ENCODE measurements around the gene GGCX. TPM values are rescaled to one million over a fixed set of nuclear protein-coding genes. Genes with fewer than 3 reads are reported as not detected.
A peak's percentile ranks its signal among the peaks of the same experiment; 100 is the strongest.

The GGCX gene
- total and polyA plus RNA-seq, 2 of the 4 experiments (the other 2 are of a cell fraction): 35.0 to 39.4 TPM

DNA sequence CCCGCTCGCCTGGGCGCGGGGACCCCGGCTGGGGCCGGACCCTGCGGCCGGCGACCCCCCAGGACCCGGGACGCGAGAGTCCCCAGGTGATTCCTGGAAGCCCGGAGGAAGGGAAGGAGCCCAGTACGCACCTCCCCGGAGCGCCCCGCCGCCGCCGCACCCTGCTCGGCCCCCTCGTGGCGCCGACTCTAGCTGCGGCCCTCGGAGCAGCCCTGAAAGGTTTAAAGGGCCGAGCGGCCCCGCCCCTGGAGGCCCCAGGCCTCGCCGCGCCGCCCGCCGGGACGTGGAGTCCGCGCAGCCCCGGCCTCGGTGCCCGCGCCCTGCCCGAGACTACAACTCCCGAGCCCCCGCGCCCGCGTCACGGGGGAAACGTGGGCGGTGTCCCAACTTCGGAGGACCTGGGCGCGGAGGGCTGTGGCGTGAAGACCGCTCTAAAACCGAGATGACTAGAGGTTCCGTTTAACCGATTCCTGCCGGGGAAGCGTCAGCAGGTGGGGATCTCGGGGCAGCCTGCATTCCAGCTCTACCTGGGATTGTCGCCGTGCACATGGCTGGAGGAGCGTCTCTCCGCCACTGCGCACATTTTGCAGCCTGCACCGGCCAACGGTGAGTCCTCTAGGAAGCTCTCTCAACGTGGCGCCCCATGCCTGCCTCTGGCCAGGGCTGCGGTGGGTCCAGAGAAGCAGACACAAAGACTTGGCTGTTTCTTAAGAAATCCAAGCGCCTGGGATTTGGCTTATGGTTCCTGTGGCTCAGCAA lies 41.4 kb upstream of the GGCX start, which contains the start of gene TMEM150A:
TSS of gene TMEM150A (minus strand) at position 223 of the 759 bp plus-strand sequence. CDS start 750 bp downstream, outside the sequence.
- H2BK5ac ChIP-seq (ENCODE audit: low read depth, low read length, poor library complexity, severe bottlenecking): peak within 1 kb of the TSS; percentile 73
- H3K9ac ChIP-seq (ENCODE audit: low read depth, low read length): peak within 1 kb of the TSS; percentile 94
- no TSS peak for BruUV-seq (replicated peaks)
- CTCF ChIA-PET: interaction anchor here (0.7 kb wide), 1 partner anchor 87 kb away, joined by 3 read pairs; no protein-coding TSS in a partner anchor
- H2AK9ac ChIP-seq (replicated peaks; ENCODE audit: low read depth, low read length, poor library complexity): peak within 1 kb of the TSS; percentile 96
- peak within 1 kb of the TSS; percentile 96 for H2AFZ ChIP-seq (replicated peaks; ENCODE audit: low read length, poor library complexity)
- H3K14ac ChIP-seq (replicated peaks; ENCODE audit: low read depth, low read length): peak within 1 kb of the TSS; percentile 91
- ATAC-seq (ENCODE audit: low read depth): peak; percentile 93
- no peaks in the 10 kb centered on the region for H3K9me3 ChIP-seq (ENCODE audit: control insufficient read depth, insufficient read depth, low read length)
- dilution Hi-C loops (cut with HindIII; ENCODE audit: low sequenced_read_pairs, unreplicated experiment) (no loop called here), in situ Hi-C loops (cut with MboI; ENCODE audit: low sequenced_read_pairs) (no loop called here), intact Hi-C loops (cut with micrococcal nuclease) (loop anchor here (5.0 kb wide), 1 partner anchor 40 kb away; the partner anchor contains the start of gene GGCX)
- POLR2A ChIA-PET (ENCODE audit: unreplicated experiment): no interaction called here
- DNase-seq: peak; percentile 80
- H3K27me3 ChIP-seq (ENCODE audit: control insufficient read depth, insufficient read depth, low read length): no peaks in the 10 kb centered on the region
- H2AK5ac ChIP-seq (ENCODE audit: low read depth, low read length): peak within 1 kb of the TSS; percentile 85
- H3K4me1 ChIP-seq (ENCODE audit: control insufficient read depth, insufficient read depth, low read length): peaks cover 25% of the 10 kb centered on the region
- peak within 1 kb of the TSS; percentile 33; the same call in 1 of the 3 replicates for H2BK15ac ChIP-seq (ENCODE audit: low read depth, low read length)
- H4K91ac ChIP-seq (ENCODE audit: insufficient read depth, low read depth, low read length): peak within 1 kb of the TSS; percentile 41; the same call in 1 of the 2 replicates
- 1% methylated on average over 29 of the region's 73 CpGs; no CpG with 5 or more reads in 1 of the 2 experiments for WGBS, 2 experiments (ENCODE audit: extremely low coverage in 2 of 2, insufficient read length in 1 of 2)
- TF ChIP-seq RAD21 (IDR thresholded peaks at IDR 0.05; ENCODE audit: low read length) (peak; percentile 12; the same call in 1 of the 2 replicates), BHLHE40 (IDR thresholded peaks at IDR 0.05; ENCODE audit: low read depth, low read length) (no peak; the same call in 1 of the 2 replicates), POLR2A (IDR thresholded peaks at IDR 0.05; ENCODE audit: low read depth, low read length) (peak; percentile 70), SMC3 (IDR thresholded peaks at IDR 0.05; ENCODE audit: low read depth, low read length) (0 out of 2 replicates have a peak, but pooled peaks have one; percentile 7), MAZ (IDR thresholded peaks at IDR 0.05; ENCODE audit: borderline replicate concordance, low read depth, low read length) (0 out of 2 replicates have a peak, but pooled peaks have one; percentile 84), NFE2L2 (IDR thresholded peaks at IDR 0.05; ENCODE audit: low read depth, low read length) (no peak), RCOR1 (IDR thresholded peaks at IDR 0.05; ENCODE audit: insufficient replicate concordance, low read length) (no peak), MXI1 (IDR thresholded peaks at IDR 0.05; ENCODE audit: borderline replicate concordance, low read depth, low read length) (peak; percentile 68; the same call in 1 of the 2 replicates), RFX5 (IDR thresholded peaks at IDR 0.05; ENCODE audit: low read depth, low read length) (no peak)
- TF ChIP-seq, protein P1, sequence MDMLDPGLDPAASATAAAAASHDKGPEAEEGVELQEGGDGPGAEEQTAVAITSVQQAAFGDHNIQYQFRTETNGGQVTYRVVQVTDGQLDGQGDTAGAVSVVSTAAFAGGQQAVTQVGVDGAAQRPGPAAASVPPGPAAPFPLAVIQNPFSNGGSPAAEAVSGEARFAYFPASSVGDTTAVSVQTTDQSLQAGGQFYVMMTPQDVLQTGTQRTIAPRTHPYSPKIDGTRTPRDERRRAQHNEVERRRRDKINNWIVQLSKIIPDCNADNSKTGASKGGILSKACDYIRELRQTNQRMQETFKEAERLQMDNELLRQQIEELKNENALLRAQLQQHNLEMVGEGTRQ (IDR thresholded peaks at IDR 0.05; ENCODE audit: low read depth, low read length): peak; percentile 66
- TF ChIP-seq, protein P2, sequence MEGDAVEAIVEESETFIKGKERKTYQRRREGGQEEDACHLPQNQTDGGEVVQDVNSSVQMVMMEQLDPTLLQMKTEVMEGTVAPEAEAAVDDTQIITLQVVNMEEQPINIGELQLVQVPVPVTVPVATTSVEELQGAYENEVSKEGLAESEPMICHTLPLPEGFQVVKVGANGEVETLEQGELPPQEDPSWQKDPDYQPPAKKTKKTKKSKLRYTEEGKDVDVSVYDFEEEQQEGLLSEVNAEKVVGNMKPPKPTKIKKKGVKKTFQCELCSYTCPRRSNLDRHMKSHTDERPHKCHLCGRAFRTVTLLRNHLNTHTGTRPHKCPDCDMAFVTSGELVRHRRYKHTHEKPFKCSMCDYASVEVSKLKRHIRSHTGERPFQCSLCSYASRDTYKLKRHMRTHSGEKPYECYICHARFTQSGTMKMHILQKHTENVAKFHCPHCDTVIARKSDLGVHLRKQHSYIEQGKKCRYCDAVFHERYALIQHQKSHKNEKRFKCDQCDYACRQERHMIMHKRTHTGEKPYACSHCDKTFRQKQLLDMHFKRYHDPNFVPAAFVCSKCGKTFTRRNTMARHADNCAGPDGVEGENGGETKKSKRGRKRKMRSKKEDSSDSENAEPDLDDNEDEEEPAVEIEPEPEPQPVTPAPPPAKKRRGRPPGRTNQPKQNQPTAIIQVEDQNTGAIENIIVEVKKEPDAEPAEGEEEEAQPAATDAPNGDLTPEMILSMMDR (conservative IDR thresholded peaks at IDR 0.05; ENCODE audit: low read depth, low read length): peak; percentile 38
- peaks cover 18% of the 10 kb centered on the region for H3K36me3 ChIP-seq (ENCODE audit: control insufficient read depth, insufficient read depth, low read length)
- peak within 1 kb of the TSS; percentile 99 for H3K4me2 ChIP-seq (ENCODE audit: low read depth, low read length)
- no peak within 1 kb of the TSS; the same call in none of the 2 replicates for H3K18ac ChIP-seq (ENCODE audit: low read depth, low read length)
- peak within 1 kb of the TSS; percentile 86 for H3K4ac ChIP-seq (ENCODE audit: low read depth, low read length)
- H3K79me1 ChIP-seq (ENCODE audit: low read depth in 1 of 2, low read length in 2 of 2): peaks cover 15 to 68% of the 10 kb centered on the region in 2 experiments; a peak in 3 of 4 replicates
- peak within 1 kb of the TSS; percentile 38 for H3K56ac ChIP-seq (ENCODE audit: extremely low read depth, insufficient read depth, low read length)
- no peak within 1 kb of the TSS for H2BK20ac ChIP-seq (ENCODE audit: low read depth, low read length)
- H4K5ac ChIP-seq (ENCODE audit: low read depth, low read length): peak within 1 kb of the TSS; percentile 79
- peak within 1 kb of the TSS; percentile 97 for H3K23ac ChIP-seq (ENCODE audit: low read depth, low read length)
- peak within 1 kb of the TSS; percentile 80 for H3K27ac ChIP-seq (ENCODE audit: insufficient read depth, low read length)
- H3K4me3 ChIP-seq (ENCODE audit: insufficient read depth, low read depth, low read length): peak within 1 kb of the TSS; percentile 99
- H4K8ac ChIP-seq (ENCODE audit: low read depth in 2 of 2, low read length in 2 of 2): peak within 1 kb of the TSS; percentile 71 to 72; a peak in 3 of 4 replicates
- H3K9me1 ChIP-seq (ENCODE audit: insufficient read depth, low read length): peaks cover 29% of the 10 kb centered on the region
- peaks cover 11% of the 10 kb centered on the region; the same call in 1 of the 2 replicates for H4K20me1 ChIP-seq (ENCODE audit: insufficient read depth, low read length)
- peak within 1 kb of the TSS; percentile 47 for H2BK120ac ChIP-seq (ENCODE audit: low read depth, low read length)

Data from IMR-90 (cell line).